Lung (tissue), 10 donors: ENCODE measurements around the gene TTC34. TPM values are rescaled to one million over a fixed set of nuclear protein-coding genes. Genes with fewer than 3 reads are reported as not detected.
"Not testable (repeated sequence)": the region's sequence is repeated elsewhere in the genome, so short reads cannot be mapped to it uniquely, and the experiment has no call there.

Experiments used
- ATAC-seq: fragments of 200-7000 bp; cut with Tn5 transposase; one replicate; pipeline ENCODE4 v1.9.1; 2020; ENCODE audit warnings: moderate number of reproducible peaks; ENCODE audit not compliant: insufficient read depth, low FRiP score
- DNase-seq, 3 donors: peaks; one replicate each; pipeline ENCODE4 v3.0.0-alpha.2; 2013 to 2017
- H3K27ac ChIP-seq, 2 donors: one replicate each; pipeline ENCODE4 v1.5.1; 2013; ENCODE audit warnings: mild to moderate bottlenecking in 2 of 2, moderate library complexity in 2 of 2, control low read depth in 1 of 2, inconsistent platforms in 1 of 2, low read depth in 1 of 2, low read length in 1 of 2
- H3K27me3 ChIP-seq, 3 donors: one replicate each; pipeline ENCODE4 v1.5.1; 2013; ENCODE audit warnings: low read length in 2 of 3; ENCODE audit not compliant: control insufficient read depth in 3 of 3, insufficient read depth in 3 of 3
- H3K36me3 ChIP-seq, 4 donors: one replicate each; pipeline ENCODE4 v1.5.1; 2013; ENCODE audit warnings: low read length in 4 of 4, mild to moderate bottlenecking in 1 of 4, moderate library complexity in 1 of 4; ENCODE audit not compliant: control insufficient read depth in 4 of 4, insufficient read depth in 4 of 4
- H3K4me1 ChIP-seq, 5 donors: one replicate each; pipeline ENCODE4 v1.5.1; 2013; ENCODE audit warnings: low read length in 5 of 5, mild to moderate bottlenecking in 2 of 5, moderate library complexity in 1 of 5; ENCODE audit not compliant: control insufficient read depth in 5 of 5, insufficient read depth in 5 of 5
- H3K4me3 ChIP-seq: one replicate; pipeline ENCODE4 v1.5.1; 2013; ENCODE audit warnings: mild to moderate bottlenecking, control low read depth, moderate library complexity
- H3K9ac ChIP-seq, 2 donors: one replicate each; pipeline ENCODE4 v1.5.1; 2013; ENCODE audit warnings: low read length in 2 of 2, control low read depth in 1 of 2; ENCODE audit not compliant: insufficient read depth in 1 of 2
- H3K9me3 ChIP-seq, 4 donors: one replicate each; pipeline ENCODE4 v1.5.1; 2013; ENCODE audit warnings: low read length in 3 of 4, mild to moderate bottlenecking in 1 of 4, moderate library complexity in 1 of 4; ENCODE audit not compliant: control insufficient read depth in 4 of 4, insufficient read depth in 3 of 4
- WGBS, 2 donors: extraction: QIAGEN DNeasy Blood & Tissue Kit; methylation state at CpG; one replicate each; pipeline ENCODE4 v1.1.7; 2013; 5-methylcytosine and 5-hydroxymethylcytosine counted together
- polyA plus RNA-seq, 2 donors: library from polyadenylated mRNA; stranded (reverse); fragments of 200-250 nt; gene quantifications; one replicate each; pipeline ENCODE4 v1.2.1, GENCODE V29; 2013
- total RNA-seq, 2 donors: library from RNA; depleted of rRNA in 1 of 2; stranded (reverse); fragments of >200 nt in 1 of 2; gene quantifications; one replicate each; pipeline ENCODE4 v1.2.1, GENCODE V29; 2014 to 2021
- donor health status: Bipolar disorder and iron deficiency.
- donor health status: healthy.
- donor health status: DM: yes; HTN: yes; CAD: no.

The TTC34 gene
- total and polyA plus RNA-seq, 4 donors = 0.30 to 3.3 (median 0.75) TPM

DNA sequence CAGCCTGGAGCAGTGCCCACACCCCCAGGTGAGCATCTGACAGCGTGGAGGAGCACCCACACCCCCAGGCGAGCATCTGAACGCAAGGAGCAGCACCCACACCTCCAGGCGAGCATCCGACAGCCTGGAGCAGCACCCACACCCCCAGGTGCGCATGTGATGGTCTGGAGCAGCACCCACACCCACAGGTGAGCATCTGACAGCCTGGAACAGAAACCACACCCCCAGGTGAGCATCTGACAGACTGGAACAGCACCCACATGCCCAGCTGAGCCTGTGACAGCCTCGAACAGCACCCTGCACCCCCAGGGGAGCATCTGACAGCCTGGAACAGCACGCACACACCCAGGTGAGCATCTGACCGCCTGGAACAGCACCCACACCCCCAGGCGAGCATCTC lies 46.9 kb downstream of the TTC34 start:
- not testable (repeated sequence) for DNase-seq, H3K27me3 ChIP-seq, H3K4me3 ChIP-seq, H3K4me1 ChIP-seq, ATAC-seq, H3K27ac ChIP-seq, H3K9ac ChIP-seq, H3K36me3 ChIP-seq, H3K9me3 ChIP-seq
- 29 to 57% methylated on average over 1 to 8 of the region's 10 CpGs for WGBS, 2 donors

DNA sequence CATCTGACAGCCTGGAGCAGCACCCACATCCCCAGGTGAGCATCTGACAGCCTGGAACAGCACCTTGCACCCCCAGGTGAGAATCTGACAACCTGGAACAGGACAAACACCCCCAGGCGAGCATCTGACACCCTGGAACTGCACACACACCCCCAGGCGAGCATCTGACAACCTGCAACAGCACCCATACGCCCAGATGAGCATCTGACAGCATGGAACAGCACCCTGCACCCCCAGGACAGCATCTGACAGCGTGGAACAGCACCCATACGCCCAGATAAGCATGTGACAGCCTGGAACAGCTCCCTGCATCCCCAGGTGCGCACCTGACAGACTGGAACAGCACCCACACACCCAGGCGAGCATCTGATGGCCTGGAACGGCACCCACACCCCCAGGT lies 49.0 kb downstream of the TTC34 start:
- not testable (repeated sequence) for H3K4me1 ChIP-seq, H3K9me3 ChIP-seq, H3K36me3 ChIP-seq, H3K9ac ChIP-seq, H3K27ac ChIP-seq, H3K27me3 ChIP-seq, ATAC-seq, DNase-seq, H3K4me3 ChIP-seq
- 23 to 30% methylated on average over 8 of the region's 8 CpGs for WGBS, 2 donors

DNA sequence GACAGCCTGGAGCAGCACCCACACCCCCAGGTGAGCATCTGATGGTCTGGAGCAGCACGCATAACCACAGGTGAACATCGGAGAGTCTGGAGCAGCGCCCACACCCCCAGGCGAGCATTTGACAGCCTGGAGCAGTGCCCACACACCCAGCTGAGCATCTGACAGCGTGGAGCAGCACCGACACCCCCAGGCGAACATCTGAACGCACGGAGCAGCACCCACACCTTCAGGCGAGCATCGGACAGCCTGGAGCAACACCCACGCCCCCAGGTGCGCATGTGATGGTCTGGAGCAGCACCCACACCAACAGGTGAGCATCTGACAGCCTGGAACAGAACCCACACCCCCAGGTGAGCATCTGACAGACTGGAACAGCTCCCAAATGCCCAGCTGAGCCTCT lies 49.6 kb downstream of the TTC34 start:
- not testable (repeated sequence) for H3K27ac ChIP-seq, H3K4me1 ChIP-seq, H3K4me3 ChIP-seq, H3K36me3 ChIP-seq, H3K9me3 ChIP-seq, ATAC-seq, H3K9ac ChIP-seq, H3K27me3 ChIP-seq, DNase-seq
- WGBS, 2 donors = 46 to 65% methylated on average over 4 to 13 of the region's 13 CpGs

DNA sequence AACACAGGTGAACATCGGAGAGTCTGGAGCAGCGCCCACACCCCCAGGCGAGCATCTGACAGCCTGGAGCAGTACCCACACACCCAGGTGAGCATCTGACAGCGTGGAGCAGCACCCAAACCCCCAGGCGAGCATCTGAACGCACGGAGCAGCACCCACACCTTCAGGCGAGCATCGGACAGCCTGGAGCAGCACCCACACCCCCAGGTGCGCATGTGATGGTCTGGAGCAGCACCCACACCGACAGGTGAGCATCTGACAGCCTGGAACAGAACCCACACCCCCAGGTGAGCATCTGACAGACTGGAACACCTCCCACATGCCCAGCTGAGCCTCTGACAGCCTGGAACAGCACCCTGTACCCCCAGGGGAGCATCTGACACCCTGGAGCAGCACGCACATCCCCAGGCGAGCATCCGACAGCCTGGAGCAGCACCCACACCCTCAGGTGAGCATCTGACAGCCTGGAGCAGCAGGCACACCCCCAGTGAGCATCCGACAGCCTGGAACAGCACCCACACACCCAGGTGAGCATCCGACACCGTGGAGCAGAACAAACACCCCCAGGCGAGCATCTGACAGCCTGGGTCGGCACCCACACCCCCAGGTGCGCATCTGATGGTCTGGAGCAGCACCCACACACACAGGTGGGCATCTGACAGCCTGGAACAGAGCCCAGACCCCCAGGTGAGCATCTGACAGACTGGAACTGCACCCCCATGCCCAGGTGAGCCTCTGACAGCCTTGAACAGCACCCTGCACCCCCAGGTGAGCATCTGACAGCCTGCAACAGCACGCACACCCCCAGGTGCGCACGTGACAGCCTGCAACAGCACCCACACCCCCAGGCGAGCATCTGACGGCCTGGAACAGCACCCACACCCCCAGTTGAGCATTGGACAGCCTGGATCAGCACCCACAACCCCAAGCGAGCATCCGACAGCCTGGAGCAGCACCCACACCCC lies 50.4 kb downstream of the TTC34 start:
- 50 to 56% methylated on average over 20 to 27 of the region's 27 CpGs for WGBS, 2 donors
- H3K27me3 ChIP-seq, H3K4me1 ChIP-seq, H3K4me3 ChIP-seq, H3K9ac ChIP-seq, ATAC-seq, H3K9me3 ChIP-seq, DNase-seq, H3K27ac ChIP-seq, H3K36me3 ChIP-seq: not testable (repeated sequence)

DNA sequence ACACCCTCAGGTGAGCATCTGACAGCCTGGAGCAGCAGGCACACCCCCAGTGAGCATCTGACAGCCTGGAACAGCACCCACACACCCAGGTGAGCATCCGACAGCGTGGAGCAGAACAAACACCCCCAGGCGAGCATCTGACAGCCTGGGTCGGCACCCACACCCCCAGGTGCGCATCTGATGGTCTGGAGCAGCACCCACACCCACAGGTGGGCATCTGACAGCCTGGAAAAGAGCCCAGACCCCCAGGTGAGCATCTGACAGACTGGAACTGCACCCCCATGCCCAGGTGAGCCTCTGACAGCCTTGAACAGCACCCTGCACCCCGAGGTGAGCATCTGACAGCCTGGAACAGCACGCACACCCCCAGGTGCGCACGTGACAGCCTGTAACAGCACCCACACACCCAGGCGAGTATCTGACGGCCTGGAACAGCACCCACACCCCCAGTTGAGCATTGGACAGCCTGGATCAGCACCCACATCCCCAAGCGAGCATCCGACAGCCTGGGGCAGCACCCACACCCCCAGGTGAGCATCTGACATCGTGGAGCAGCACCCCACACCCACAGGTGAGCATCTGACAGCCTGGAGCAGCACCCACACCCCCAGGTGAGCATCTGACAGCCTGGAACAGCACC lies 51.3 kb downstream of the TTC34 start:
- not testable (repeated sequence) for H3K4me1 ChIP-seq, H3K27me3 ChIP-seq, ATAC-seq, H3K9ac ChIP-seq, H3K36me3 ChIP-seq, H3K4me3 ChIP-seq, DNase-seq, H3K9me3 ChIP-seq, H3K27ac ChIP-seq
- 47 to 59% methylated on average over 13 to 14 of the region's 14 CpGs for WGBS, 2 donors

DNA sequence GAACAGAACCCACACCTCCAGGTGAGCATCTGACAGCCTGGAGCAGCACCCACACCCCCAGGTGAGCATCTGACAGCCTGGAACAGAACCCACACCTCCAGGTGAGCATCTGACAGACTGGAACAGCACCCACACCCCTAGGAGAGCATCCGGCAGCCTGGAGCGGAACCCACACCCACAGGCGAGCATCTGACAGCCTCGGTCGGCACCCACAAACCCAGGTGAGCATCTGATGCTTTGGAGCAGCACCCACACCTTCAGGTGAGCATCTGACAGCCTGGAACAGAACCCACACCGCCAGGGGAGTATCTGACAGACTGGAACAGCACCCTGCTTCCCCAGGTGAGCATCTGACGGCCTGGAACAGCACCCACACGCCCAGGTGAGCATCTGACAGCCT lies 52.9 kb downstream of the TTC34 start:
- not testable (repeated sequence) for H3K4me3 ChIP-seq, DNase-seq, ATAC-seq, H3K9ac ChIP-seq, H3K4me1 ChIP-seq, H3K36me3 ChIP-seq, H3K27me3 ChIP-seq, H3K9me3 ChIP-seq, H3K27ac ChIP-seq
- WGBS, 2 donors = 55 to 56% methylated on average over 7 of the region's 8 CpGs

DNA sequence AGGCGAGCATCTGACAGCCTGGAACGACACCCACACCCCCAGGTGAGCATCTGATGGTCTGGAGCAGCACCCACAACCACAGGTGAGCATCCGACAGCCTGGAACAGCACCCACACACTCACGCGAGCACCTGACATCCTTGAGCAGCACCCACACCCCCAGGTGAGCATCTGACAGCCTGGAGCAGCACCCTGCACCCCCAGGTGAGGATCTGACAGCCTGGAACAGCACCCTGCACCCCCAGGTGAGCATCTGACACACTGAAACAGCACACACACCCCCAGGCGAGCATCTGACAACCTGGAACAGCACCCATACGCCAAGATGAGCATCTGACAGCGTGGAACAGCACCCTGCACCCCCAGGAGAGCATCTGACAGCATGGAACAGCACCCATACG lies 106.7 kb downstream of the TTC34 start:
- not testable (repeated sequence) for H3K4me1 ChIP-seq, DNase-seq, H3K36me3 ChIP-seq, H3K27me3 ChIP-seq, H3K4me3 ChIP-seq, H3K27ac ChIP-seq, H3K9me3 ChIP-seq, H3K9ac ChIP-seq, ATAC-seq
- WGBS, 2 donors = 19 to 48% methylated on average over 5 to 6 of the region's 9 CpGs

DNA sequence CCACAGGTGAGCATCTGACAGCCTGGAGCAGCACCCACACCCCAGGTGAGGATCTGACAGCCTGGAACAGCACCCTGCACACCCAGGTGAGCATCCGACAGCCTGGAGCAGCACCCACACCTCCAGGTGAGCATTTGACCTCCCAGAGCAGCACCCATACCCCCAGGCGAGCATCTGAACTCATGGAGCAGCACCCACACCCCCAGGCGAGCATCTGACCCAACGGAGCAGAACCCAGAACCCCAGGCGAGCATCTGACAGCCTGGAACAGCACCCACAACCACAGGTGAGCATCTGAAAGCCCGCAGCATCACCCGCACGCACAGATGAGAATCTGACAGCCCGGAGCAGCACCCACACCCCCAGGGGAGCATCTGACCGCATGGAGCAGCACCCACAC lies 111.3 kb downstream of the TTC34 start:
- not testable (repeated sequence) for H3K9ac ChIP-seq, H3K9me3 ChIP-seq, H3K27ac ChIP-seq, H3K27me3 ChIP-seq, H3K4me3 ChIP-seq, H3K4me1 ChIP-seq, DNase-seq, H3K36me3 ChIP-seq, ATAC-seq
- WGBS, 2 donors = 16 to 24% methylated on average over 3 to 4 of the region's 10 CpGs
